Epithelial cell of proximal tubule (primary cell): ENCODE results near the gene PSMA1. TPM values are rescaled to one million over a fixed set of nuclear protein-coding genes. Genes with fewer than 3 reads are reported as not detected.

Experiments used
- DNase-seq: peaks from one replicate; pipeline ENCODE4 v3.0.0-alpha.2; 2011; ENCODE audit warnings: low read depth
- H3K4me3 ChIP-seq: 2 replicates; pipeline ENCODE4 v1.5.1; 2011; ENCODE audit warnings: low read depth, mild to moderate bottlenecking, low read length
- total RNA-seq: library from RNA; depleted of rRNA; stranded (reverse); fragments of >200 nt; gene quantifications from 2 replicates; pipeline ENCODE4 v1.2.3, GENCODE V29; 2015
- TF ChIP-seq, protein P1 (sequence below): conservative IDR thresholded peaks from 2 replicates; pipeline ENCODE4 v1.5.1; 2012; ENCODE audit warnings: low read depth, mild to moderate bottlenecking, low read length

The PSMA1 gene
- total RNA-seq, 1 donor from 2014 or later = 162 TPM

DNA sequence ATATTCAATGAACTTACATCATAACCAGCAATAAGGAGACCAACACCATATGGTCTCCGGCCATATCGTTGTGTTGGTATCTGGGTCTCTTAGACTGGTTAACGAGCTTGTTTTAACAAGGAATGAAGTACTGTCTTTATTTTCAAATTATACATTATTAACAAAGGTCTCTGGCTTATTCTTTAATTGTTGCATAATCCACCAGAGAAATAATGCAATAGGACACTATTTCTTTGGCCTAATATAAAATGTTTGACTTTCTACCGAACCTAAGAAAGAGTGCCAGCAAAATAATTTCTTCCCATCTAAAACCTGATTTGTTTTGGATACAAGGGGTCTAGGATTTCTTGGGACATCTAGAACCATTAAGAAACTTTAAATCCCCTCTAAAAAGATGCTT, 6.4 kb downstream of the PSMA1 start:
- DNase-seq = no peak
- TF ChIP-seq, protein P1, sequence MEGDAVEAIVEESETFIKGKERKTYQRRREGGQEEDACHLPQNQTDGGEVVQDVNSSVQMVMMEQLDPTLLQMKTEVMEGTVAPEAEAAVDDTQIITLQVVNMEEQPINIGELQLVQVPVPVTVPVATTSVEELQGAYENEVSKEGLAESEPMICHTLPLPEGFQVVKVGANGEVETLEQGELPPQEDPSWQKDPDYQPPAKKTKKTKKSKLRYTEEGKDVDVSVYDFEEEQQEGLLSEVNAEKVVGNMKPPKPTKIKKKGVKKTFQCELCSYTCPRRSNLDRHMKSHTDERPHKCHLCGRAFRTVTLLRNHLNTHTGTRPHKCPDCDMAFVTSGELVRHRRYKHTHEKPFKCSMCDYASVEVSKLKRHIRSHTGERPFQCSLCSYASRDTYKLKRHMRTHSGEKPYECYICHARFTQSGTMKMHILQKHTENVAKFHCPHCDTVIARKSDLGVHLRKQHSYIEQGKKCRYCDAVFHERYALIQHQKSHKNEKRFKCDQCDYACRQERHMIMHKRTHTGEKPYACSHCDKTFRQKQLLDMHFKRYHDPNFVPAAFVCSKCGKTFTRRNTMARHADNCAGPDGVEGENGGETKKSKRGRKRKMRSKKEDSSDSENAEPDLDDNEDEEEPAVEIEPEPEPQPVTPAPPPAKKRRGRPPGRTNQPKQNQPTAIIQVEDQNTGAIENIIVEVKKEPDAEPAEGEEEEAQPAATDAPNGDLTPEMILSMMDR = no peak
- no peak overlapping the region for H3K4me3 ChIP-seq

DNA sequence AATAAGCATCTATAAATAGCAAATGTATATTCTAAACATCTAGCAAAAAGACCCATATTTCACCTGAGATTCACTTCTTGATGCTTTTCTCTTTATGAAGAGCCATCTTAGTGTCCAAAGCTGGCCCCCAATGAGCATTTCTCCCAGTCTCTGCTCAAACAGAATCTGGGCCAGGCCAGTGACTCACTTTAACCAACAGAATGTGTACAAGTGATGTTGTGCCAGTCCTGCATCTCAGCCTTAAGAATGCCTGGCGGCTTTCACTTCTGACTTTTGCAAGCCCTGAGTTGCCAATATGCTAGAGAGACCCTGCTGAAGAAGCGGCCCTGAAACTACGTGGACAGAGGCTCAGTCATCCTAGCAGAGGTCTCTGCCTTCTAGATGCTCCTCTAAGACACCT, 13.7 kb downstream of the PSMA1 start:
- no peak for DNase-seq
- no peak overlapping the region for H3K4me3 ChIP-seq

DNA sequence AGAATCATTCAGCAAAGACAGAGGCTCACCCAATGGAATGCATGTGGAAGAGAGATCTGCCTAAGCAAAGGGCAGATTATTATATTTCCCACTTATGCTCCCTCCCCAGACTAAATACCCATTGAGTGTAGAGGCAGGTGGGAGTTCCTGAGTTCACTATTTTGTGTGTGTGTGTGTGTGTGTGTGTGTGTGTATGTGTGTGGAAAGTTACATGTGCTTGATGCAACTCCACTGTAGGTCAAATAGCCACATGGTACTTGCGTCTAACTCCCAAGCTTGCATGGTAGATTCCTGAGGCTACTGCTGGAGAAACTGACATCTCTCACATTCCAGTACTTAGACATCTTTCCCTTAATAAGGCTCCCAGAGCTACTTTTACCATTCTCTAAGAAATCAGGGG, 17.2 kb downstream of the PSMA1 start:
- H3K4me3 ChIP-seq = no peak overlapping the region
- no peak for DNase-seq
- TF ChIP-seq, protein P1 = no peak

More for the DNA sequence above, 13.7 kb downstream of the PSMA1 start:
- TF ChIP-seq, protein P1 = no peak

DNA sequence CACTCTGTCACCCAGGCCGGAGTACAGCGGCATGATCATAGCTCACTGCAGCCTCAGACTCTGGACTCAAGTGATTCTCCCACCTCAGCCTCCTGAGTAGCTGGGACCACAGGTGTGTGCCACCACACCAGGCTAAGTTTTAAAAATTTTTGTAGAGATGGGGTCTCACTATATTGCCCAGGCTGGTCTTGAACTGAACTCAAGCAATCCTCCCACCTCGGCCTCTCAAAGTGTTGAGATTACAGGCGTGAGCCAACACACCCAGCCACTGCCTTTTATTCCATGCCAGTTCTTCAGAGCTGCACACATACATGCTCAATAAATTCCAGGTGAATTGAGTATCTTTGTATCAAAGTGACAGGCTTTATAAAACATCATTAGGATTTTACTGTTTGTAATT, 18.1 kb downstream of the PSMA1 start:
- no peak for DNase-seq
- no peak overlapping the region for H3K4me3 ChIP-seq
- TF ChIP-seq, protein P1 = no peak

DNA sequence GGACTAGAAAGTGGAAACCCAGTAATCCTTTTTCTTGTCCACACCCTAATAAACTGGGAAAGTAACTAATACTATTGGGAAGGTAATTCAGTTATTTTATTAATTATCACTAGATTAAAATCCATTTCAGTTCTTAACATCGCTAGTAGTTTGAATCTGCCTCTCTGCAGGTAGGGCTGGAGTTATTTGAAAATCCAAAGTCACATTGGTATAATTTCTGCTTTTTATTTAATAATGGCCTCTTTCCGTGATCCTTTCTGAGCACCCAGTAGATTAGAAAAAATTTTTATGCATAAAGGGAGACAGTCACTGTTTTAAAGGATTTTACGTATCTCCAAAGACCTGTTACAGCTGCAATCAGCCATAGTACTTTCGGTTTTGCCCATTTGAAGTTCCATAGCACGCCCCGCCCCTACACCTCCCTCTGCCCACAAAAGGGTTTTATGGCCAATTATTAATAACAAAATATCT, 20.0 kb downstream of the PSMA1 start:
- TF ChIP-seq, protein P1 = no peak
- no peak for DNase-seq
- peak overlapping the region; percentile 89 for H3K4me3 ChIP-seq

DNA sequence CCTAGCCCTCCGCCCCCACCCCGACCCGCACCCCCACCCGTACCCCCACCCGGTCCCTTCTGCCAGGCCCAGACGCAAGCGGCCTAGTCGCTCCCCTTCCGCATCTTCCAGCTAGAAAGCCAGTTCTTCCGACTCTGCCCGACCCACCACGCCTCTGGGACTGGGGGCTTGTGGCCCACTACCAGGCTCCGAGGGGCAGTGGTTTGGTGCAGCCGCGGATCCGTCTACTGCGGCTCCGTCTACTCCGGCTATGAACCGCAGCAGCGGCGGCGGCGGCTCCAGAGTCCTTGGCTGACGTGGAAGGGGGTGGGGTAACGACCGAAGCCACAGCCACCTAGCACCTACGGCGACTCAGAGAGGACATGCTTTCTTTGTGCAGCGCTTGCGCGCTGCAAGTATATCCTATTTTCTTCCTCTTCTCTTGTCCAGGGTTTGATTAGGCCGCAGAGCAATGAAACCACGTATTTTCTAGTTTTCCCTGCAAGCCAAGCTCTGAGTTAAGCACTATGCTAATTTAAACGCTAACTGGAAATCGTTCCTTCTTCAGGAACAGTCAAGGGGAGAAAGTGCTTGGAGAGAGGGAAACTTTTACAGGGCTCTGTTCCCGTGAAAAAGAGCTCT, 20.5 kb downstream of the PSMA1 start, which contains the start of gene COPB1:
Gene COPB1 (minus strand): TSS at position 252 of the 621 bp plus-strand sequence. CDS start 883 bp downstream, outside the sequence.
- TF ChIP-seq, protein P1 = no peak
- peak within 1 kb of the TSS; percentile 89 for H3K4me3 ChIP-seq
- no peak for DNase-seq

DNA sequence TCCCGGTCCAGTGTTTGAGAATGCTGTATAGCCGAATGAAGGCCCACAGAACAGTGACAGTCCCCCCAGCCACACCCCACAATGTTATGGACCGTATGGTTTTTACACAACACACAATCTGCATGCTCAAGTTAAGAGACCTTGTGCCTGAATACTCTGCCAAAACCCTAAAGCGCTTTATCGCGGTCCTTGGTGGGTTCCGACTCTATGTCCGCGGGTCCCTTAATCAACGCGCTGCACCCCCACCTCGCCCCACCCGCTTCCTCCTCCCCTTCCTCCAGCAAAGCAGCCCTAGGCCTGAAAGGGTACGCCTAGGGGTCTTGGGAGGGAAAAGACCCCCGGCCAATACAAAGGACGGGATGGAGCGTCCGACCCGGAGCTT, 21.0 kb downstream of the PSMA1 start:
- TF ChIP-seq, protein P1 = no peak
- no peak for DNase-seq
- H3K4me3 ChIP-seq = peak overlapping the region; percentile 89
